Esophagus squamous epithelium (tissue), 4 donors: ENCODE measurements around the gene TBCK.

Experiments
- CTCF ChIP-seq, 6 experiments: fragments of 450-650 bp in 4 of 6; fragments of 200-600 bp in 2 of 6; sonication (generic) in 2 of 6; IDR thresholded peaks; one replicate each; pipeline ENCODE4 v1.5.1; 2016 to 2019; ENCODE audit warnings: antibody characterized with exemption in 6 of 6, mild to moderate bottlenecking in 4 of 6, moderate library complexity in 4 of 6
- POLR2A ChIP-seq, 4 donors: fragments of 450-650 bp; IDR thresholded peaks; one replicate each; pipeline ENCODE4 v1.6.1; 2017; ENCODE audit warnings: antibody characterized with exemption in 4 of 4, mild to moderate bottlenecking in 4 of 4, moderate library complexity in 3 of 4

GRCh38 chr4:106010761-106011160 is 305.2 kb downstream of the TBCK start:
- TF ChIP-seq CTCF (IDR thresholded peaks at IDR 0.05), result no peak
- no peak for TF ChIP-seq POLR2A (IDR thresholded peaks at IDR 0.05)
